ENCODE measurements around the gene JUP. TPM values are rescaled to one million over a fixed set of nuclear protein-coding genes. Genes with fewer than 3 reads are reported as not detected.
A peak's percentile ranks its signal among the peaks of the same experiment; 100 is the strongest.

The JUP gene
- polyA plus RNA-seq, 12 donors = 22.8 to 204 (median 36.5) TPM; not detected in 1

GRCh38 chr17:41762841-41763240 is 23.7 kb downstream of the JUP start:
- DNase-seq = no peak

- DNase-seq = no peak
Measured at GRCh38 chr17:41762391-41762790, 24.1 kb downstream of the JUP start.

- DNase-seq = no peak
Measured at GRCh38 chr17:41760878-41761277, 25.6 kb downstream of the JUP start.

GRCh38 chr17:41758601-41759000 is 27.9 kb downstream of the JUP start:
- no peak for DNase-seq

- no peak for DNase-seq
Measured at GRCh38 chr17:41754066-41754465, 32.4 kb downstream of the JUP start.

- DNase-seq = no peak
Measured at GRCh38 chr17:41751288-41751687, 35.2 kb downstream of the JUP start.

- DNase-seq = no peak
Measured at GRCh38 chr17:41750862-41751261, 35.6 kb downstream of the JUP start.

- no peak for DNase-seq
Measured at GRCh38 chr17:41748275-41748674, 38.2 kb downstream of the JUP start.

- no peak for DNase-seq
Measured at GRCh38 chr17:41741709-41742108, 44.8 kb downstream of the JUP start.

GRCh38 chr17:41740506-41740905 is 46.0 kb downstream of the JUP start:
- no peak for DNase-seq

GRCh38 chr17:41739661-41740352 is 46.7 kb downstream of the JUP start:
- DNase-seq = no peak

- no peak for DNase-seq
Measured at GRCh38 chr17:41738801-41739112, 47.8 kb downstream of the JUP start.

GRCh38 chr17:41738077-41738800 is 48.3 kb downstream of the JUP start:
- DNase-seq = peak; percentile 87

- no peak for DNase-seq
Measured at GRCh38 chr17:41737680-41738023, 48.9 kb downstream of the JUP start.

GRCh38 chr17:41736983-41737679 is 49.4 kb downstream of the JUP start:
- DNase-seq = no peak

GRCh38 chr17:41735744-41736143 is 50.8 kb downstream of the JUP start:
- no peak for DNase-seq

- no peak for DNase-seq
Measured at GRCh38 chr17:41734949-41735313, 51.6 kb downstream of the JUP start.

GRCh38 chr17:41734139-41734948 is 52.2 kb downstream of the JUP start, which contains the start of gene HAP1:
Gene HAP1, minus strand, starts transcription at chr17:41734643. Its CDS starts 9 bp downstream, at chr17:41734634.
- peak; percentile 7 for DNase-seq

GRCh38 chr17:41733348-41734138 is 53.0 kb downstream of the JUP start:
- no peak for DNase-seq

- DNase-seq = no peak
Measured at GRCh38 chr17:41731836-41732235, 54.7 kb downstream of the JUP start.

- DNase-seq = no peak
Measured at GRCh38 chr17:41730479-41730878, 56.0 kb downstream of the JUP start.

Data from muscle of arm (tissue), 12 donors.